GM12878 (cell line): ENCODE data around the gene TMEM94. TPM values are rescaled to one million over a fixed set of nuclear protein-coding genes. Genes with fewer than 3 reads are reported as not detected.
"Not testable (repeated sequence)": the region's sequence is repeated elsewhere in the genome, so short reads cannot be mapped to it uniquely, and the experiment has no call there.

Experiments used
- ATAC-seq: fragments of 200-7000 bp; cut with Tn5 transposase; 3 replicates; pipeline ENCODE4 v1.9.1; 2020; ENCODE audit warnings: mild to moderate bottlenecking, moderate library complexity
- BruUV-seq: library from RNA; stranded (reverse); fragments of 400-500 nt; replicated peaks from 2 replicates; lab custom pipeline; 2021; lab: Mats Ljungman, UMichigan
- CTCF ChIA-PET: fragments of 300-600 bp; sonication (Branson Sonifier 250); formaldehyde crosslinking; extraction: SDS; loops from one replicate; lab custom pipeline; 2021; ENCODE audit warnings: inconsistent platforms; lab: Yijun Ruan, JAX
- POLR2A ChIA-PET: fragments of 350-600 bp; formaldehyde crosslinking; extraction: SDS; loops from one replicate; lab custom pipeline; 2021; ENCODE audit warnings: inconsistent platforms; lab: Charles Lee
- RAD21 ChIA-PET: fragments of 300-600 bp; sonication (Branson Sonifier 250); formaldehyde crosslinking; loops from one replicate; lab custom pipeline; 2023; ENCODE audit warnings: antibody characterized with exemption; ENCODE audit not compliant: unreplicated experiment; lab: Charles Lee
- SMC1A ChIA-PET: fragments of 300-600 bp; sonication (Branson Sonifier 250); formaldehyde crosslinking; loops from one replicate; lab custom pipeline; 2023; ENCODE audit not compliant: unreplicated experiment, uncharacterized antibody; lab: Charles Lee
- DNase-seq: peaks from one replicate; pipeline ENCODE4 v3.0.0-alpha.2; 2011; ENCODE audit warnings: low read depth, low spot score
- FAIRE-seq: peaks from 3 replicates; lab custom pipeline; 2011; peaks lifted over from hg19 to GRCh38; lab: Jason Lieb, UNC
- H2AFZ ChIP-seq: 2 replicates; pipeline ENCODE4 v1.6.0; 2011; ENCODE audit warnings: low read depth, low read length, control low read depth; ENCODE audit not compliant: control insufficient read depth
- H3K27ac ChIP-seq: 2 replicates; pipeline ENCODE4 v1.5.1; 2011; ENCODE audit warnings: control low read depth; ENCODE audit not compliant: control insufficient read depth, insufficient read depth
- H3K27me3 ChIP-seq, 2 experiments: replicated peaks in 1 of 2; 2 replicates each; pipeline versions ENCODE4 v1.6.0 to v1.6.1; 2011; ENCODE audit warnings: low read length in 1 of 2; ENCODE audit not compliant: control insufficient read depth in 2 of 2, insufficient read depth in 2 of 2
- H3K36me3 ChIP-seq, 2 experiments: 2 replicates each; pipeline ENCODE4 v1.5.1; 2011; ENCODE audit warnings: low read length in 1 of 2; ENCODE audit not compliant: control insufficient read depth in 2 of 2, insufficient read depth in 2 of 2
- H3K4me1 ChIP-seq: 2 replicates; pipeline ENCODE4 v1.6.1; 2011; ENCODE audit warnings: mild to moderate bottlenecking, low read length, moderate library complexity, mixed read lengths; ENCODE audit not compliant: control insufficient read depth, insufficient read depth
- H3K4me2 ChIP-seq: 2 replicates; pipeline ENCODE4 v1.6.0; 2011; ENCODE audit warnings: control low read depth; ENCODE audit not compliant: control insufficient read depth, insufficient read depth
- H3K4me3 ChIP-seq: fragments of 200-600 bp; sonication (generic); 2 replicates; pipeline ENCODE4 v1.5.1; 2016
- H3K79me2 ChIP-seq: 2 replicates; pipeline ENCODE4 v1.6.0; 2011; ENCODE audit warnings: low read length; ENCODE audit not compliant: control insufficient read depth, insufficient read depth
- H3K9ac ChIP-seq: 2 replicates; pipeline ENCODE4 v1.8.0; 2011; ENCODE audit warnings: low read length, control low read depth, mixed read lengths; ENCODE audit not compliant: control insufficient read depth, insufficient read depth
- H3K9me3 ChIP-seq: replicated peaks from 3 replicates; pipeline ENCODE4 v1.5.1; 2011; ENCODE audit warnings: mild to moderate bottlenecking, low read length; ENCODE audit not compliant: control insufficient read depth, insufficient read depth
- H4K20me1 ChIP-seq: 2 replicates; pipeline ENCODE4 v1.6.0; 2011; ENCODE audit not compliant: control insufficient read depth, insufficient read depth
- MTA3 ChIP-seq: IDR thresholded peaks from 2 replicates; pipeline ENCODE4 v1.6.1; 2012; ENCODE audit warnings: low read length, inconsistent platforms, borderline replicate concordance
- NR2C2 ChIP-seq: IDR thresholded peaks from 2 replicates; pipeline ENCODE4 v1.6.1; 2011; ENCODE audit warnings: borderline replicate concordance, low read depth; ENCODE audit not compliant: control insufficient read depth, insufficient read length
- WGBS: methylation state at CpG from one replicate; pipeline ENCODE4 v1.1.6; 2016; ENCODE audit warnings: low lambda C conversion rate; ENCODE audit not compliant: insufficient replicate concordance, insufficient coverage; ENCODE audit errors: missing lambda C conversion rate; 5-methylcytosine and 5-hydroxymethylcytosine counted together
- in situ Hi-C: fragments of 300-500 bp; cut with MboI; formaldehyde crosslinking; loops from 9 replicates; pipeline ENCODE4 v1.14.3; 2018; ENCODE audit warnings: mixed read lengths
- intact Hi-C: fragments of 100-400 bp; cut with micrococcal nuclease; formaldehyde crosslinking; loops from one replicate; pipeline ENCODE4 v1.14.2; 2022; ENCODE audit not compliant: unreplicated experiment
- polyA plus RNA-seq, 11 experiments: library from polyadenylated mRNA; depleted of rRNA in 4 of 11; unstranded in 6 of 11; stranded (reverse) in 5 of 11; fragments of >200 nt; fragmentation: Nextera tagmentation in 4 of 11; fragmentation: Illumina TruSeq in 1 of 11; extraction: Ambion mirVana in 4 of 11; extraction: Trizol in 1 of 11; gene quantifications; 1 replicate in 1 of 11; 2 replicates in 10 of 11; pipeline versions ENCODE4 v1.2.1 to v1.2.3, GENCODE V29; 2011 to 2016; ENCODE audit warnings: inconsistent platforms in 2 of 11, missing spikeins in 2 of 11, low read depth in 1 of 11
- total RNA-seq, 4 experiments: library from RNA; depleted of rRNA in 3 of 4; stranded (reverse); fragments of >200 nt in 3 of 4; fragmentation: Illumina TruSeq in 1 of 4; extraction: Trizol in 1 of 4; gene quantifications; 2 replicates each; pipeline versions ENCODE4 v1.2.1 to v1.2.3, GENCODE V29; 2013 to 2021
- TF ChIP-seq, protein P1 (sequence below): fragments of 450-650 bp; formaldehyde crosslinking; IDR thresholded peaks from 2 replicates; pipeline ENCODE4 v1.4.0; 2022; ENCODE audit warnings: mild to moderate bottlenecking, moderate library complexity
- TF ChIP-seq, protein P2 (sequence below): fragments of 450-650 bp; IDR thresholded peaks from 2 replicates; pipeline ENCODE4 v1.6.1; 2016; ENCODE audit warnings: mild to moderate bottlenecking, moderate library complexity, borderline replicate concordance

Gene TMEM94
- total and polyA plus RNA-seq, 10 of the 15 experiments (the other 5 are each of a cell fraction or from before 2014, with no cell fraction given) = 0.31 to 70.7 (median 24.4) TPM

DNA sequence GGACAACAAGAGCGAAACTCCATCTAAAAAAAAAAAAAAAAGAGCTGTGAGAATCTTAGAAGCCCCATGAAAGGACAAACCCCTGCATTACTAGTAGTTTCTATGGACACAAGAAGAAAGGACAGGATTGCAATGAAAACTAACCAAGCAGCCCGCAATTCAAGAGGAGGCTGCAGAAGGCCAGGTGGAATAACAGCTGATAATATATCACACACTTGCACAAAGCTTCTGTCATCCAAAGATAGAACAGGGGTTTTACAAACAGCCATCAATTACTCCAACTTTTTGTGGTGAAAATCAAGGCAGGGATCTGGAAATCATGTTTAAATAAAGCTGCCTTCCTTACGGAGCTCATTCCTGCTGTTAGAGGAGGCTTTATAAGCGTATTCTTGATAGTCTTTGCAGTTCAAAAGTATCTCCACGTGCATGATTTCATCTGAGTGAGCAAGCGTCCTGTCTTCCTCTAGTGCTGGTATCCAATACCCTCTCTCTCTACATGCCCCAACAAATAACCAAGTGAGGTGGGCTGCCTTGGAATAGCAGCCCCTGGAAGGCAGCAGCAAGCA, 23.1 kb upstream of the TMEM94 start (continued):
- TF ChIP-seq, protein P1, sequence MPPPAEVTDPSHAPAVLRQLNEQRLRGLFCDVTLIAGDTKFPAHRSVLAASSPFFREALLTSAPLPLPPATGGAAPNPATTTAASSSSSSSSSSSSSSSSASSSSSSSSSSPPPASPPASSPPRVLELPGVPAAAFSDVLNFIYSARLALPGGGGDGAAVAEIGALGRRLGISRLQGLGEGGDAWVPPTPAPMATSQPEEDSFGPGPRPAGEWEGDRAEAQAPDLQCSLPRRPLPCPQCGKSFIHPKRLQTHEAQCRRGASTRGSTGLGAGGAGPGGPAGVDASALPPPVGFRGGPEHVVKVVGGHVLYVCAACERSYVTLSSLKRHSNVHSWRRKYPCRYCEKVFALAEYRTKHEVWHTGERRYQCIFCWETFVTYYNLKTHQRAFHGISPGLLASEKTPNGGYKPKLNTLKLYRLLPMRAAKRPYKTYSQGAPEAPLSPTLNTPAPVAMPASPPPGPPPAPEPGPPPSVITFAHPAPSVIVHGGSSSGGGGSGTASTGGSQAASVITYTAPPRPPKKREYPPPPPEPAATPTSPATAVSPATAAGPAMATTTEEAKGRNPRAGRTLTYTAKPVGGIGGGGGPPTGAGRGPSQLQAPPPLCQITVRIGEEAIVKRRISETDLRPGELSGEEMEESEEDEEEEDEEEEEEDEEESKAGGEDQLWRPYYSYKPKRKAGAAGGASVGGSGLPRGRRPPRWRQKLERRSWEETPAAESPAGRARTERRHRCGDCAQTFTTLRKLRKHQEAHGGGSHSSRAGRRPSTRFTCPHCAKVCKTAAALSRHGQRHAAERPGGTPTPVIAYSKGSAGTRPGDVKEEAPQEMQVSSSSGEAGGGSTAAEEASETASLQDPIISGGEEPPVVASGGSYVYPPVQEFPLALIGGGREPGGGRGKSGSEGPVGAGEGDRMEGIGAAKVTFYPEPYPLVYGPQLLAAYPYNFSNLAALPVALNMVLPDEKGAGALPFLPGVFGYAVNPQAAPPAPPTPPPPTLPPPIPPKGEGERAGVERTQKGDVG (CRISPR knock-in tag) = no peak
- TF ChIP-seq NR2C2 (no peak), MTA3 (no peak)
- TF ChIP-seq, protein P2, sequence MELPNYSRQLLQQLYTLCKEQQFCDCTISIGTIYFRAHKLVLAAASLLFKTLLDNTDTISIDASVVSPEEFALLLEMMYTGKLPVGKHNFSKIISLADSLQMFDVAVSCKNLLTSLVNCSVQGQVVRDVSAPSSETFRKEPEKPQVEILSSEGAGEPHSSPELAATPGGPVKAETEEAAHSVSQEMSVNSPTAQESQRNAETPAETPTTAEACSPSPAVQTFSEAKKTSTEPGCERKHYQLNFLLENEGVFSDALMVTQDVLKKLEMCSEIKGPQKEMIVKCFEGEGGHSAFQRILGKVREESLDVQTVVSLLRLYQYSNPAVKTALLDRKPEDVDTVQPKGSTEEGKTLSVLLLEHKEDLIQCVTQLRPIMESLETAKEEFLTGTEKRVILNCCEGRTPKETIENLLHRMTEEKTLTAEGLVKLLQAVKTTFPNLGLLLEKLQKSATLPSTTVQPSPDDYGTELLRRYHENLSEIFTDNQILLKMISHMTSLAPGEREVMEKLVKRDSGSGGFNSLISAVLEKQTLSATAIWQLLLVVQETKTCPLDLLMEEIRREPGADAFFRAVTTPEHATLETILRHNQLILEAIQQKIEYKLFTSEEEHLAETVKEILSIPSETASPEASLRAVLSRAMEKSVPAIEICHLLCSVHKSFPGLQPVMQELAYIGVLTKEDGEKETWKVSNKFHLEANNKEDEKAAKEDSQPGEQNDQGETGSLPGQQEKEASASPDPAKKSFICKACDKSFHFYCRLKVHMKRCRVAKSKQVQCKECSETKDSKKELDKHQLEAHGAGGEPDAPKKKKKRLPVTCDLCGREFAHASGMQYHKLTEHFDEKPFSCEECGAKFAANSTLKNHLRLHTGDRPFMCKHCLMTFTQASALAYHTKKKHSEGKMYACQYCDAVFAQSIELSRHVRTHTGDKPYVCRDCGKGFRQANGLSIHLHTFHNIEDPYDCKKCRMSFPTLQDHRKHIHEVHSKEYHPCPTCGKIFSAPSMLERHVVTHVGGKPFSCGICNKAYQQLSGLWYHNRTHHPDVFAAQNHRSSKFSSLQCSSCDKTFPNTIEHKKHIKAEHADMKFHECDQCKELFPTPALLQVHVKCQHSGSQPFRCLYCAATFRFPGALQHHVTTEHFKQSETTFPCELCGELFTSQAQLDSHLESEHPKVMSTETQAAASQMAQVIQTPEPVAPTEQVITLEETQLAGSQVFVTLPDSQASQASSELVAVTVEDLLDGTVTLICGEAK = no peak

DNA sequence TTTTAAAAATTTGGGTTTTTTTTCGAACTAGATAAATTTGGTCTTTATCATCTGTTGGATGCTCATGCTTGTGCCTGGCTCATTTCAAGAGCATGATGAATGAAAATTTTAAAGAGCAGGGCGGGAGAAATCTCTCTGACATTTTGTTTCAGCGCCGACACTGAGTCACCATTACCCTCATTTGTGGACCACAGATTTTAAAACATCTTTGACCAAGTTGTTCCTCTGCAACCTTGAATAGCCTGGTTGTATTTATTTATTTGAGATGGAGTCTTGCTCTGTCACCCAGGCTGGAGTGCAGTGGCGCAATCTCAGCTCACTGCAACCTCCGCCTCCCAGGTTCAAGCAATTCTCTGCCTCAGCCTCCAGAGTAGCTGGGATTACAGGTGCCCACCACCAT, 22.0 kb upstream of the TMEM94 start:
- ATAC-seq, H3K9me3 ChIP-seq, BruUV-seq, H2AFZ ChIP-seq, H3K27me3 ChIP-seq, DNase-seq, H3K79me2 ChIP-seq, H4K20me1 ChIP-seq, FAIRE-seq, H3K27ac ChIP-seq, H3K4me1 ChIP-seq, intact Hi-C loops, in situ Hi-C loops, SMC1A ChIA-PET, H3K4me2 ChIP-seq, H3K36me3 ChIP-seq, H3K9ac ChIP-seq, H3K4me3 ChIP-seq: not testable (repeated sequence)
- ChIA-PET POLR2A (interaction anchor here (0.7 kb wide), 1 partner anchor 219 kb away, joined by 5 read pairs; no protein-coding TSS in a partner anchor), RAD21 (interaction anchor here (0.5 to 1.1 kb wide), 3 partner anchors 9 to 27 kb away, joined by 3 to 4 read pairs (median 3); no protein-coding TSS in a partner anchor), CTCF (interaction anchor here (0.6 to 1.4 kb wide), 5 partner anchors 14 to 314 kb away, joined by 3 to 5 read pairs (median 3); no protein-coding TSS in a partner anchor)
- 40% methylated on average over 6 of the region's 6 CpGs for WGBS

DNA sequence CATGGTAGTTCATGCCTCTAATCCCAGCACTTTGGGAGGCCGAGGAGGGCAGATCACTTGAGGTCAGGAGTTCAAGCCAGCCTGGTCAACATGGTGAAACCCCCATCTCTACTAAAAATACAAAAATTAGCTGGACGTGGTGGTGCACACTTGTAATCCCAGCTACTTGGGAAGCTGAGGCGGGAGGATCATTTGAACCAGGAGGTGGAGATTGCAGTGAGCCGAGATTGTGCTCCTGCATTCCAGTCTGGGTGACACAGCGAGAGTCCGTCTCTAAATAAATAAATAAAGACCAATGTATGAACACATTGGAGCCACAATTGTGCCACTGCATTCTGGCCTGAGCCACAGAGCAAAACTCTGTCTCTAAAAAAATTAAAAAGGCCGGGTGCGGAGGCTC, 19.0 kb upstream of the TMEM94 start:
- RAD21 ChIA-PET = interaction anchor here (1.0 kb wide), 1 partner anchor 18 kb away, joined by 4 read pairs; the partner anchor contains the start of gene TMEM94
- H3K9ac ChIP-seq, DNase-seq, H4K20me1 ChIP-seq, in situ Hi-C loops, ATAC-seq, H3K4me3 ChIP-seq, H3K79me2 ChIP-seq, H3K27ac ChIP-seq, FAIRE-seq, BruUV-seq, H3K9me3 ChIP-seq, H3K27me3 ChIP-seq, H2AFZ ChIP-seq, intact Hi-C loops, H3K4me1 ChIP-seq, H3K4me2 ChIP-seq, H3K36me3 ChIP-seq, SMC1A ChIA-PET: not testable (repeated sequence)
- POLR2A ChIA-PET = interaction anchor here (0.5 to 0.6 kb wide), 2 partner anchors 13 to 420 kb away, joined by 3 to 4 read pairs; no protein-coding TSS in a partner anchor
- 74% methylated on average over 8 of the region's 8 CpGs for WGBS
- CTCF ChIA-PET = interaction anchor here (1.0 to 1.2 kb wide), 2 partner anchors 10 to 17 kb away, joined by 3 to 4 read pairs; no protein-coding TSS in a partner anchor
